HG02642 (cell line): Measurements from ENCODE around the gene CD80.
A peak's percentile ranks its signal among the peaks of the same experiment; 100 is the strongest.

Source experiments
- ATAC-seq: cut with Tn5 transposase; IDR thresholded peaks from one replicate; pipeline ENCODE4 v1.9.1; 2021; ENCODE audit warnings: mild to moderate bottlenecking; ENCODE audit not compliant: unreplicated experiment, poor library complexity

CD80 gene

GRCh38 chr3:119500901-119501300, 58.5 kb downstream of the CD80 start:
- no peak for ATAC-seq

- ATAC-seq = no peak
These were observed 59.1 kb downstream of the CD80 start for GRCh38 chr3:119500265-119500664.

GRCh38 chr3:119498186-119499011, 61.0 kb downstream of the CD80 start, which contains the start of gene TIMMDC1:
Gene TIMMDC1 (plus strand): TSS chr3:119498547. CDS start chr3:119498734, 187 bp downstream.
- peak; percentile 99 for ATAC-seq

DNA sequence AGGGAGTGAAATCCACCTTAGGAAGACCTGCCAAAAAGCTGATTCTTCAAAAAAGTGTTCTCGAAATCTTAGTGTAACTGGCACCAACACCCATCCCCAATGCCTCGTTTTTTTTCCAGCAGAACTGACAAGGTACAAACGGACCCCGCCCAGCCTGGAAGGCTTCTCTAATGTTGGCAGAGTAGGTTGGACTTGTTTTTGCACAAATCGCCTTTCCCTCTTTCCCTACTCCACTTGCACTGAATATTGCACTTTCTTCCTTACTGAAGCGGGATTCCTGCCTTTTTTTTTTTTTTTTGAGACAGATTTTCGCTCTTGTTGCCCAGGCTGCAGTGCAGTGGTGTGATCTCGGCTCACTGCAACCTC, 61.6 kb downstream of the CD80 start:
- peak; percentile 26 for ATAC-seq

GRCh38 chr3:119494597-119494996, 64.8 kb downstream of the CD80 start:
- no peak for ATAC-seq

DNA sequence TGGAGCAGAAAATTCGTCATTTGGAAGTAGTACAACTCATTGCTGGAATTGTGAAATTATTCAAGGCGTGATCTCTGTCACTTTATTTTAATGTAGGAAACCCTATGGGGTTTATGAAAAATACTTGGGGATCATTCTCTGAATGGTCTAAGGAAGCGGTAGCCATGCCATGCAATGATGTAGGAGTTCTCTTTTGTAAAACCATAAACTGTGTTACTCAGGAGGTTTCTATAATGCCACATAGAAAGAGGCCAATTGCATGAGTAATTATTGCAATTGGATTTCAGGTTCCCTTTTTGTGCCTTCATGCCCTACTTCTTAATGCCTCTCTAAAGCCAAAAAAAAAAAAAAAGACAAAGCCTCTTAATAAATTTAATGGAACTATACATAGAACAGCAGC, 66.6 kb downstream of the CD80 start:
- no peak for ATAC-seq

DNA sequence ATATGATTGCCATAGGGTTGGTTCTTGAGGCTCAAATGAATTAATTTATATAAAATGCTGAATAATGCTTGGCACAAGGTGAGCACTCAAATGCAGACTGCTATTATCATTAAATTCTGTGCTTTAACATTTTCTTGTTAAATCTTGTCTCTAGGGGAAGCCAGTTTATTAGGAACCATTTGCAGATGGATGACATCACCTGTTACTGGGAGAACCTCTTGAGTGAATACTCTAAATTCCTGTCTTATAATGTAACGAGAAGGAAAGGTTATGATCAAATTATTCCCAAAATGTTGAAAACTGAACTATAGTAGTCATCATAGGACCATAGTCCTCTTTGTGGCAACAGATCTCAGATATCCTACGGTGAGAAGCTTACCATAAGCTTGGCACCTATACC, 67.3 kb downstream of the CD80 start:
- ATAC-seq = no peak

DNA sequence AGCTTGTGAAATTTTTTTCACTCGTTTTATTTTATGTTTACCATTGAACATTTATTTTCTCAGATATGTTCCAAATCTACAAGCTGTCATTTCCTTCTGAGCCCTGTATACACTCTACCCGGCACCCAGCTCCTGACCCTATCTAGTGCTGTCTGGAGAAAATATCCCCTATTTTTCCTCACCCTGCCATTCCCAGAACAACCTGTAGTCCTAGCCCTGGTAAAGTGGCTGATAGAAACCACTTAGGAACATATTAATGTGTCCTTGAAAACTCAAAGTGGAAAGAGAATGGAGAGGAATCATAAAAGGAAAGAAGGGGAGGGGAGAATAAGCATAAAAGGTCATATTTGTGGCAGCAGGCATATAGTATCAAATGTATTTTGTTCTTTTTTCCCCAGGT, 69.3 kb downstream of the CD80 start:
- ATAC-seq = no peak

DNA sequence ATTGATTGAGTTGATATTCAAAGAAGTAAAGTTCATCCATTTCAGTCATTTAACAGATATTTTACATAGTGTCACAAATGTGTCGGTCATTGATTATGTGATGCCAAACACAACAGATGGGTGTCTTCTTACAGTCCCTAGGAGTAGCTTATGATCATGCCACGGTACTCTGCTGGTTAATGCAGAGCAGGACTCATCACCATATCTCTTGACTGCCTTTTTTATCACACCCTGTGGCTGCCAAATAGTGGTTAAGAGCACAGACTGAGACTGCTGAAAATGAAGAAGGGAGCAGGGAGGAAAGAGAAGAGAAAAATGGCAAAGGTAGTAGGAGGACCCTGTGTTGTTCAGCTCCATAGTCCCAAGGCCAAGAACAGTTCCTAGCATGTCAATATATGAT, 73.9 kb downstream of the CD80 start:
- ATAC-seq = no peak

GRCh38 chr3:119483101-119483500, 76.3 kb downstream of the CD80 start:
- ATAC-seq = no peak

DNA sequence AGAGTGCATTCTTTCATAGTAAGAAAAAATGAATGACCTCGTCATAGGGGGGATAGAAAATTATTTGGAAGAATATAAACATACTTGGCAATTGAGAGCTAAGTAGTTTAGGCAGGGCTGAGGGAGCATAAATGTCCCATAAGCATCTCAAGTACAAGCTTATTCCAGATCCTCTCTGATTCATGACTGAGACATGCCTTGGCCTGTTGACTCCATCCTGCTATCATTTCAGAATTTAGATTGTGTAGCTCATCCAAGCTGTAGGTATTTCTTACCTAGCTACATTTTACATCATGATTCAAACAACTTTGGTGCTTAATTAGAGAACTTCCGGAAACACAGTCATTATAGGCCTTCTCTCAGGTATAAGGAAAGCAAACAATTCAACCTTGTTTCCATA, 78.3 kb downstream of the CD80 start:
- ATAC-seq = no peak
